ENCODE data around the gene PRKCG. TPM values are rescaled to one million over a fixed set of nuclear protein-coding genes. Genes with fewer than 3 reads are reported as not detected.

Gene PRKCG
- total RNA-seq, 1 donor, result not detected

GRCh38 chr19:53875602-53876325, 6.2 kb upstream of the PRKCG start:
- H3K4me3 ChIP-seq (ENCODE audit: low read depth, low read length), result no peak overlapping the region
- TF ChIP-seq CTCF (IDR thresholded peaks at IDR 0.05; ENCODE audit: insufficient read depth, low read length), result no peak
- no peak for DNase-seq (ENCODE audit: low read depth)

GRCh38 chr19:53876651-53877224, 5.3 kb upstream of the PRKCG start:
- TF ChIP-seq CTCF (IDR thresholded peaks at IDR 0.05; ENCODE audit: insufficient read depth, low read length), result no peak

GRCh38 chr19:53877361-53877766, 4.6 kb upstream of the PRKCG start:
- TF ChIP-seq CTCF (IDR thresholded peaks at IDR 0.05; ENCODE audit: insufficient read depth, low read length), result no peak
- DNase-seq (ENCODE audit: low read depth), result peak; percentile 41
- no peak overlapping the region for H3K4me3 ChIP-seq (ENCODE audit: low read depth, low read length)

More at GRCh38 chr19:53876651-53877224, 5.3 kb upstream of the PRKCG start:
- H3K4me3 ChIP-seq (ENCODE audit: low read depth, low read length), result no peak overlapping the region
- DNase-seq (ENCODE audit: low read depth), result no peak

- H3K4me3 ChIP-seq (ENCODE audit: low read depth, low read length), result peak overlapping the region; percentile 69
- no peak for DNase-seq (ENCODE audit: low read depth)
- no peak for TF ChIP-seq CTCF (IDR thresholded peaks at IDR 0.05; ENCODE audit: insufficient read depth, low read length)
Observed at GRCh38 chr19:53878776-53879139, 3.2 kb upstream of the PRKCG start.

- no peak for TF ChIP-seq CTCF (IDR thresholded peaks at IDR 0.05; ENCODE audit: insufficient read depth, low read length)
Observed at GRCh38 chr19:53879140-53880081, 2.6 kb upstream of the PRKCG start.

GRCh38 chr19:53880711-53881481, 1.1 kb upstream of the PRKCG start:
- H3K4me3 ChIP-seq (ENCODE audit: low read depth, low read length), result no peak overlapping the region
- TF ChIP-seq CTCF (IDR thresholded peaks at IDR 0.05; ENCODE audit: insufficient read depth, low read length), result no peak
- DNase-seq (ENCODE audit: low read depth), result no peak

More at GRCh38 chr19:53879140-53880081, 2.6 kb upstream of the PRKCG start:
- peak overlapping the region; percentile 69 for H3K4me3 ChIP-seq (ENCODE audit: low read depth, low read length)
- DNase-seq (ENCODE audit: low read depth), result peak; percentile 89
